ENCODE data around the gene TAGLN2. TPM values are rescaled to one million over a fixed set of nuclear protein-coding genes. Genes with fewer than 3 reads are reported as not detected.
A peak's percentile ranks its signal among the peaks of the same experiment; 100 is the strongest.

The TAGLN2 gene
- total RNA-seq, 1 experiment from 2014 or later = 464 TPM

DNA sequence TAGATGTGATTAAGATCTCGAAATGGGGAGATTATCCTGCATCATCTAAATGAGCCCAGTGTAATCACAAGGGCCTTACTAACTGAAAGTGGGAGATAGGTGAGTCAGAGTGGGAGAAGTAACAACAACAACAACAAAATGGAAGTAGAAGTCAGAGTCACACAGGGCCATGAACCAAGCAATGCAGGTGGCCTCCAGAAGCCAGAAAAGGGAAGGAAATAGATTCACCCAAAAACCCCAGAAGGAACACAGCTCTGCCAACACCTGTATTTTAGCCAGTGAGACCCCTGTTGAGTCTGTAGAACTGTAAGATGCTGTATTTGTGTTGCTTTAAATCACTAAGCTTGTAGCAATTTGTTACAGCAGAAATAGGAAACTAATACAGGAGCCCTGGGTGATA is 4.1 kb downstream of the TAGLN2 start:
- Mint-ChIP-seq H3K4me3 (ENCODE audit: unreplicated experiment) (no peak overlapping the region), H3K27ac (ENCODE audit: low read depth, unreplicated experiment) (peak overlapping the region; percentile 99), H3K27me3 (ENCODE audit: insufficient read depth, unreplicated experiment) (no peaks in the 10 kb centered on the region), H3K4me1 (ENCODE audit: insufficient read depth, unreplicated experiment) (peaks cover 66% of the 10 kb centered on the region), H3K9me3 (ENCODE audit: unreplicated experiment) (no peaks in the 10 kb centered on the region), H3K36me3 (ENCODE audit: insufficient read depth, unreplicated experiment) (peaks cover 70% of the 10 kb centered on the region)
- ChIA-PET POLR2A (interaction anchor here (0.6 to 1.0 kb wide), 4 partner anchors 26 to 760 kb away, joined by 3 to 4 read pairs (median 3); no protein-coding TSS in a partner anchor), CTCF (interaction anchor here (0.6 to 52.4 kb wide), 9 partner anchors 16 to 708 kb away, joined by 3 to 1675 read pairs (median 3); no protein-coding TSS in a partner anchor)
- no peak for TF ChIP-seq CTCF (IDR thresholded peaks at IDR 0.05; ENCODE audit: unreplicated experiment)
- no peak for DNase-seq (ENCODE audit: unreplicated experiment)
- intact Hi-C loops (cut with micrococcal nuclease) = loop anchor here (5.0 kb wide), 1 partner anchor 331 kb away; no protein-coding TSS in a partner anchor
- no TSS peak for BruUV-seq (replicated peaks)

GRCh38 chr1:159920651-159921050 is 4.7 kb downstream of the TAGLN2 start:
- ChIA-PET CTCF (interaction anchor here (0.7 to 52.4 kb wide), 6 partner anchors 8 to 708 kb away, joined by 3 to 1675 read pairs (median 8); no protein-coding TSS in a partner anchor), POLR2A (interaction anchor here (1.0 kb wide), 1 partner anchor 110 kb away, joined by 3 read pairs; no protein-coding TSS in a partner anchor)
- Mint-ChIP-seq H3K36me3 (ENCODE audit: insufficient read depth, unreplicated experiment) (peaks cover 74% of the 10 kb centered on the region), H3K4me3 (ENCODE audit: unreplicated experiment) (no peak overlapping the region), H3K27ac (ENCODE audit: low read depth, unreplicated experiment) (peak overlapping the region; percentile 99), H3K9me3 (ENCODE audit: unreplicated experiment) (no peaks in the 10 kb centered on the region), H3K27me3 (ENCODE audit: insufficient read depth, unreplicated experiment) (no peaks in the 10 kb centered on the region), H3K4me1 (ENCODE audit: insufficient read depth, unreplicated experiment) (peaks cover 67% of the 10 kb centered on the region)
- TF ChIP-seq CTCF (IDR thresholded peaks at IDR 0.05; ENCODE audit: unreplicated experiment) = no peak
- intact Hi-C loops (cut with micrococcal nuclease) = loop anchor here (5.0 kb wide), 1 partner anchor 332 kb away; no protein-coding TSS in a partner anchor
- no TSS peak for BruUV-seq (replicated peaks)
- DNase-seq (ENCODE audit: unreplicated experiment) = no peak

GRCh38 chr1:159920202-159920601 is 5.1 kb downstream of the TAGLN2 start:
- intact Hi-C loops (cut with micrococcal nuclease) = loop anchor here (5.0 kb wide), 1 partner anchor 332 kb away; no protein-coding TSS in a partner anchor
- Mint-ChIP-seq H3K27me3 (ENCODE audit: insufficient read depth, unreplicated experiment) (no peaks in the 10 kb centered on the region), H3K4me1 (ENCODE audit: insufficient read depth, unreplicated experiment) (peaks cover 67% of the 10 kb centered on the region), H3K4me3 (ENCODE audit: unreplicated experiment) (no peak overlapping the region), H3K27ac (ENCODE audit: low read depth, unreplicated experiment) (no peak overlapping the region), H3K36me3 (ENCODE audit: insufficient read depth, unreplicated experiment) (peaks cover 70% of the 10 kb centered on the region), H3K9me3 (ENCODE audit: unreplicated experiment) (no peaks in the 10 kb centered on the region)
- POLR2A ChIA-PET = no interaction called here
- CTCF ChIA-PET = interaction anchor here (0.7 to 52.4 kb wide), 4 partner anchors 9 to 85 kb away, joined by 3 to 1675 read pairs (median 55); no protein-coding TSS in a partner anchor
- no TSS peak for BruUV-seq (replicated peaks)
- TF ChIP-seq CTCF (IDR thresholded peaks at IDR 0.05; ENCODE audit: unreplicated experiment) = no peak
- DNase-seq (ENCODE audit: unreplicated experiment) = no peak

GRCh38 chr1:159919236-159919865 is 6.0 kb downstream of the TAGLN2 start:
- H3K9me3 Mint-ChIP-seq (ENCODE audit: unreplicated experiment) = no peaks in the 10 kb centered on the region
- H3K4me1 Mint-ChIP-seq (ENCODE audit: insufficient read depth, unreplicated experiment) = peaks cover 72% of the 10 kb centered on the region
- ChIA-PET CTCF (interaction anchor here (1.5 to 52.4 kb wide), 3 partner anchors 17 to 86 kb away, joined by 13 to 1675 read pairs (median 97); no protein-coding TSS in a partner anchor), POLR2A (no interaction called here)
- no peak for TF ChIP-seq CTCF (IDR thresholded peaks at IDR 0.05; ENCODE audit: unreplicated experiment)
- no peak overlapping the region for H3K4me3 Mint-ChIP-seq (ENCODE audit: unreplicated experiment)
- no peak for DNase-seq (ENCODE audit: unreplicated experiment)
- H3K27me3 Mint-ChIP-seq (ENCODE audit: insufficient read depth, unreplicated experiment) = no peaks in the 10 kb centered on the region
- H3K36me3 Mint-ChIP-seq (ENCODE audit: insufficient read depth, unreplicated experiment) = peaks cover 68% of the 10 kb centered on the region
- BruUV-seq (replicated peaks) = no TSS peak
- intact Hi-C loops (cut with micrococcal nuclease) = no loop called here
- H3K27ac Mint-ChIP-seq (ENCODE audit: low read depth, unreplicated experiment) = no peak overlapping the region
